HG03095 (cell line): Measurements from ENCODE around the gene IL2RG.
A peak's percentile ranks its signal among the peaks of the same experiment; 100 is the strongest.

Experiments
- ATAC-seq: cut with Tn5 transposase; IDR thresholded peaks from one replicate; pipeline ENCODE4 v1.9.1; 2021; ENCODE audit warnings: moderate library complexity; ENCODE audit not compliant: unreplicated experiment

Gene IL2RG

GRCh38 chrX:71109051-71109450, 2.3 kb downstream of the IL2RG start:
- ATAC-seq: no peak

GRCh38 chrX:71107762-71108360, 3.5 kb downstream of the IL2RG start:
- no peak for ATAC-seq

- ATAC-seq: no peak
These were observed 4.1 kb downstream of the IL2RG start for GRCh38 chrX:71107245-71107644.

GRCh38 chrX:71106427-71106826, 5.0 kb downstream of the IL2RG start, which contains the start of gene CXorf65:
Gene CXorf65 (minus strand): TSS chrX:71106740. CDS start chrX:71106556, 184 bp downstream.
- no peak for ATAC-seq

GRCh38 chrX:71105628-71106027, 5.7 kb downstream of the IL2RG start:
- ATAC-seq: no peak

- no peak for ATAC-seq
These were observed 8.0 kb downstream of the IL2RG start for GRCh38 chrX:71103110-71103983.

- no peak for ATAC-seq
These were observed 9.1 kb downstream of the IL2RG start for GRCh38 chrX:71102292-71102691.

GRCh38 chrX:71100581-71101505, 10.5 kb downstream of the IL2RG start:
- ATAC-seq: no peak

GRCh38 chrX:71099736-71100135, 11.6 kb downstream of the IL2RG start:
- ATAC-seq: no peak

GRCh38 chrX:71098951-71099506, 12.3 kb downstream of the IL2RG start:
- ATAC-seq: no peak

- no peak for ATAC-seq
These were observed 13.1 kb downstream of the IL2RG start for GRCh38 chrX:71098302-71098701.

- no peak for ATAC-seq
These were observed 14.7 kb downstream of the IL2RG start for GRCh38 chrX:71096760-71097032.

GRCh38 chrX:71095981-71096759, 15.2 kb downstream of the IL2RG start:
- ATAC-seq: peak; percentile 3

- ATAC-seq: peak; percentile 81
These were observed 15.8 kb downstream of the IL2RG start, which contains the start of gene FOXO4 for GRCh38 chrX:71095555-71095980. Gene FOXO4 (plus strand): TSS chrX:71095851. CDS start chrX:71096529, 678 bp downstream.

- no peak for ATAC-seq
These were observed 16.3 kb downstream of the IL2RG start for GRCh38 chrX:71095033-71095432.

- no peak for ATAC-seq
These were observed 20.1 kb downstream of the IL2RG start for GRCh38 chrX:71091263-71091662.

- ATAC-seq: no peak
These were observed 25.5 kb downstream of the IL2RG start for GRCh38 chrX:71085900-71086299.

GRCh38 chrX:71082822-71083221, 28.6 kb downstream of the IL2RG start:
- ATAC-seq: no peak

GRCh38 chrX:71082124-71082647, 29.2 kb downstream of the IL2RG start:
- no peak for ATAC-seq
